ENCODE results near the gene ARHGAP12.

The ARHGAP12 gene

GRCh38 chr10:31949266-31949665 is 20.6 kb upstream of the ARHGAP12 start:
- no peak for DNase-seq (ENCODE audit: low spot score)

DNA sequence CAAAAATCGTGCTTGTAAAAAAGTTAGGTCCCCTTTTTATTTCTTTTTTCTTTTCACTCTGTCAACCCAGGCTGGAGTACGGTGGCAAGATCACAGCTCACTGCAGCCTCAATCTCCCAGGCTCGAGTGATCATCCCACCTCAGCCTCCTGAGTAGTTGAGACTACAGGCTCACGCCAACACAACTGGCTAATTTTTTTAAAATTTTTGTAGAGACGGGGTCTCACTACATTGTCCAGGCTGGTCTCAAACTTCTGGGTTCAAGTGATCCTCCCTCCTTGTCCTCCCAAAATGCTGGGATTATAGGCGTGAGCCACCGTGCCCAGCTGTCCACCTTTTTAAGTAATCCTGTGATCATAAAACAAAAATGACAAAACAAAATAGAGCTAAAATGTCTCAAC is 19.4 kb upstream of the ARHGAP12 start:
- DNase-seq (ENCODE audit: low spot score), result no peak

DNA sequence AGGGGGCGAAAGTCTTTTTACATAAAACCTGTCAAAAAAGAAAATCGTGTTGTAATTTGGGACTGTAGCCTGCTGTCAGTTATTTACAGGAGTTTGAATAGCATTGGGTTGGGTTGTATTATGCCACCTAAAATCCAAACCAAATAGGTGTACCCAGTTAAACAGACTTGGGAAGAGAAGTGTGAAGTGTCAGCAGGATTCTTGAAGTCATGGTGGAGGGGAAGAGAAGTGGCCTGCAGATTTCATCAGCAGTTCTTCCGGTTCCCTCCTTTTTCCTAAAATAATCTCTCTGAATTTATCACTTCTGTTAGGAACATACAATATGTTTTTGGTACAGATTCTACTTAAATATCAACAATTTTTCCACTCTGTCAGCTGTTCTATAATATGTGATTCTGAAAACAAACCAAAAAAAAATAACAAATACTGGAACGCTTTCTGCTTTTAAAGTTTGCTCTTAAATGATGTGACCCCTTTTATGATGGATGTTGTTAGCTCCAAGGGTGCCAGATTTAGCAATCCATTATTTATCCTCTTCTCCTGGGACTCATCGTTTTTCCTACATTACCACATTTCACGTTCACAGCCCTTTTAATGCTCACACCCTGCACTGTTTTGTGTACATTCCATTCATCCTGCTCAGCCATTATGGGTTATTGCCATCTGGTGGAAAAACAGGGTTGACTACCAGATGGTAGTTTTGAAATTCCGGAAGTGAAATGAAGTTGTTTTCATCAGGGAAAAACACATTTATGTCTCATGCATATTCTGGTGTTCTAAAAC is 18.7 kb upstream of the ARHGAP12 start:
- DNase-seq (ENCODE audit: low spot score), result peak; percentile 82

DNA sequence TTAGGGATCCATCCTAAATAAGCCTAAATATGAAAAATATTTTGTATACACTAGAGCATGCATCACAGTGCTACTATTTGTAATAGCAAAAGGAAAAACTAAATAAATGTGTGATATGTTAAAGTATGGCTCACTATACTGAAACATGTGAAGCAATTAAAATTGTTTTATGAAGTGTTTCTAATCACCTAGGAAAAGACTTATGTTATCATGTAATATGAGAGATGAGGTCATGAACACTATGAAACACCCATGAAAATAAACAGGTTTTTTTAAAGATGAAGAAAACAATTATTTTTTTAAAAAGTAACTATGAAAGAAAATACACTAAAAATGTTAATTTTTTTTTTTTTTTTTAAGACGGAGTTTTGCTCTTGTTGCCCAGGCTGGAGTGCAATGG is 16.8 kb upstream of the ARHGAP12 start:
- no peak for DNase-seq (ENCODE audit: low spot score)

DNA sequence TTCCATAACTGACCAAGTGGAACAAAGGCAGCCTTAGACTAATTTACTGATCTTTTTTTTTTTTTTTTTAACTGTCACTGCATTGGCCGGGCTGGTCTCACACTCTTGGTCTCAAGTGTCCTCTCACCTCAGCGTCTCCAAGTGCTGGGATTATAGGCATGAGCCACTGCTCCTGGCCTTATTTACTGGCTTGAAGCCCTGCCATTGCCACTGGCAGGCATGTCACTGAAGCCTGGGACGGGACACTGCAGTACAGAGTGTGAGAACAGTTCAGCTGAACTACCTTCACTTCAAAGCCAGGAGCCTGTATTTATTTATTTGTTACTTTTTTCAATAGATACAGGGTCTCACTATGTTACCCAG is 15.4 kb upstream of the ARHGAP12 start:
- no peak for DNase-seq (ENCODE audit: low spot score)

- no peak for DNase-seq (ENCODE audit: low spot score)
Observed at GRCh38 chr10:31942892-31943291, 14.3 kb upstream of the ARHGAP12 start.

DNA sequence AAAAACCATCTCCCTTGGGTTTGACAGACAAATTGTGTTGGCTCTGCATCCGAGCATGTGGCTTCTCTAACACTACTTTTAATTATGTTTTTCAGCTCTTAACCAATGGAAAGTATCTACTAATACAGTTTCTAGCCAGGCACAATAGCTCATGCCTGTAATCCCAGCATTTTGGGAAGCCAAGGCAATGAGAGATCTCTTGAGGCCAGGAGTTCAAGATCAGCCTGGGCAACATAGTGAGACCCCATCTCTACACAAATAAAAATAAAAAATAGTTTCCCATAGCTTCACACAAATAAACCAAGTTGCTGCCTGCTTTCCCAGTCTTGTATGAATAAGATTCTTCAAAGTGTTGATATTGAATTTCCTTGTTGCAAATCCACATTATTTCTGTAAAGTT is 13.8 kb upstream of the ARHGAP12 start:
- DNase-seq (ENCODE audit: low spot score), result no peak

DNA sequence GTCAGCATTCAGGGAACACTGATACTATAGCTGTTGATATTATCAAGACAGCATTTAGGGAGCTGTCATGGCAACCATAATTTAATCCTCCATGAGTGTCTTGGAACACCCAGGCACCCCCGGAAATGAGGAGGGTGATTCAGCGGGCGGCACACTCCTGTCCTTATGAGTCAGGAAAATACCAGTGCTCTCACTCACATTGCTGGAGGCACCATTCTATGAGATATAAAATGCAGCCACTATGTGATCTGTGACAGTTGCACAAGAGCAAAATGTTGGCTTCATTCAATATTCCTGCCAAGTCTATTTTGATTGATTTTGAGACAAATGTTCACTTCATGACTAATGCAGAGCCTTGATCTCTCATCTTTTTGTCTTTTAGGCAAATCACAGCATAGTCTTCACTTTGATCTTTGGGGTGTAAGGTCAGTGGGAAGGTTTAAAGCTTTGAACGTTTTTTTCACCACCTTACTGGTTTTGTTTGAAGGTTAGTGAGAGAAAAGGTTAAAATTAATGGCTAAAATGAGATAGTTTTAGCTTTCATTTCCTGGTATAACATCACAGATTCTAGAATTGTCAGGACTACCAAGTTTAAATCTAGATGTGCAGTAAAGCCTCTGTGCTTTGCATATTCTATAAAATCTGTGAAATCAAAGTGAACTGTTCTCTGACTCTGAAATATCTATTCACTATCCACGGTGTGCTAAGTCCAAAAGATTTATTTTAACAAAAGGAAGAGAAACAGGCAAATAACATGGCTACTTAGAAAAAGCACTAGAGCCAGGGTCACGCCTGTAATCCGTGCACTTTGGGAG is 12.4 kb upstream of the ARHGAP12 start:
- peak; percentile 80 for DNase-seq (ENCODE audit: low spot score)

DNA sequence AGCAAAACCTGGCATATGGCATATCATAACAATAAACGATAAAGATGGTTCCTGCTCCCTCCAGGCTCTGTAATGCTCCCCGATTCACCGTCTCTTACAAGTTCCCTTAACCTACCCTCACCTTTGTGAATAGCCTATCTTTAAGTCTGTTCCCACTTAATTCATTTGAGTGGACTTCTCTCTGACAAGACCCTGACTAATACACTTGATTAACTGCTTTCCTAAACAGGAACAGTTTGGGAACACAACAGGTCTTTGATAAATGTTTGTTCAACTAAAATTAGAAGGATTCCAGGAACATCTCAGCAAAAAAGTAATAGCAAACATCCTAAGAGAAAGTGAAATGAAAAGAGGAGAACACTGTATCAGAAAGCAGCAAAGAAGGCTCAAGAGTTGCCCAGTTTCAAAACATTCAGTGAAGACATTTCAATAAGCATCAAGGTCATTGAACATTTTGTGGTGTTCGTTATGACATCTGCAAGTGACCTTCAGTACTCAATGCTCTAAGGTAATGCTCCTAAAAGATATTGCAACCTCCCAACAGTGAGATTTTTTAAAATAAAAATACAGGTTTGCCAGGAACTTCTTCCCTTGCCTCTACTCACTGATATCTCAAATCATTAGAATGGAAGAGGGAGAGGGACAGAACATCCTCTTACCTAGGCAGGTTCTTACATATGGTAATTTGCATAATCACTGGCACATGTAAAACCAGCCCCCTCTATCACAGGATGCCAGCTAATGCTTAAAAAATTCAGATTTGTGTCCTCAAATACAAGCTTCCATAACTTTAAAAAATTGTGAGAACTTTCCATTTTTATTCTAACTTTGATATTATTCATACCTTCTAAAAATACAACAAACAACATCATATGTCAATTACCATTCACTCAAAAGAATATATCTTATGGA is 11.4 kb upstream of the ARHGAP12 start:
- DNase-seq (ENCODE audit: low spot score), result no peak

- DNase-seq (ENCODE audit: low spot score), result no peak
Observed at GRCh38 chr10:31937371-31937770, 8.7 kb upstream of the ARHGAP12 start.

DNA sequence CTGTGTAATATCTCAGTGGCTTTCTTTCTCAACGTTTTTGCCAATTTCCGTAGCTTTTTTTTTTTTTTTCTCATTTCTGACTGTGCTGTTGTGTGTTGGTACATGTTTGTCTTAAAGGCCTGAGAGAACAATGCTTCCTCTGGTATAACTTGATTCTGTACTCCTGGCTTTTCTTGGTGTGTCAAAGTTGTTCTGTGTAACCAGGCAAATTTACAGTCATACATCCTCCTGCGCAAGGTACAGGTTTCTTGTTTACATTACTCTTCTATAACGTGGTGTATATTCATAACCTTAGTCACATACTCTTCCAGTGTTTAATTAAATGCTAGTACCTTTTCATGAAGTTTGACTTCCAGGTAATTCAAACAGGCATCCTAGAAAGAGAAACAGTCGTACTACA is 8.3 kb upstream of the ARHGAP12 start:
- no peak for DNase-seq (ENCODE audit: low spot score)

GRCh38 chr10:31936086-31936485 is 7.5 kb upstream of the ARHGAP12 start:
- no peak for DNase-seq (ENCODE audit: low spot score)

GRCh38 chr10:31935678-31936077 is 7.0 kb upstream of the ARHGAP12 start:
- no peak for DNase-seq (ENCODE audit: low spot score)

DNA sequence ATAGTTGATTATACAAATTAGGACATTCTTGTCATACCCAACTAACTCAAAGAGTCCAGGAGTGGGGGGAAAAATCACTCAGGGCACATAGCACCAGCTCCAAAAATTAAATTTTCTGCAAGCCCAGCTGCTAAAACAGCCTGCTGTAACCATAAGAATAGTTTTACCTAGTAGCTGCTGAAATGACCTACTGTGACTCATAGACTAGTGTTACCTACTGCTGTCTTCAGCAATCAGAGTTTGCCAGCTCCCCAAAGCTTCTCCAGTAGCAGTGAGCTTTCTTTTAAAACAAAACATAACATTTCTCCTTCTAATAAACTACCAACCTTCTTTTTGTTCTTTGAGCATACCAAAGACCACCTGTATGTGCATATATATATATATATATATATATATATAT is 4.2 kb upstream of the ARHGAP12 start:
- DNase-seq (ENCODE audit: low spot score), result no peak

- no peak for DNase-seq (ENCODE audit: low spot score)
Observed at GRCh38 chr10:31930856-31931255, 2.2 kb upstream of the ARHGAP12 start.

DNA sequence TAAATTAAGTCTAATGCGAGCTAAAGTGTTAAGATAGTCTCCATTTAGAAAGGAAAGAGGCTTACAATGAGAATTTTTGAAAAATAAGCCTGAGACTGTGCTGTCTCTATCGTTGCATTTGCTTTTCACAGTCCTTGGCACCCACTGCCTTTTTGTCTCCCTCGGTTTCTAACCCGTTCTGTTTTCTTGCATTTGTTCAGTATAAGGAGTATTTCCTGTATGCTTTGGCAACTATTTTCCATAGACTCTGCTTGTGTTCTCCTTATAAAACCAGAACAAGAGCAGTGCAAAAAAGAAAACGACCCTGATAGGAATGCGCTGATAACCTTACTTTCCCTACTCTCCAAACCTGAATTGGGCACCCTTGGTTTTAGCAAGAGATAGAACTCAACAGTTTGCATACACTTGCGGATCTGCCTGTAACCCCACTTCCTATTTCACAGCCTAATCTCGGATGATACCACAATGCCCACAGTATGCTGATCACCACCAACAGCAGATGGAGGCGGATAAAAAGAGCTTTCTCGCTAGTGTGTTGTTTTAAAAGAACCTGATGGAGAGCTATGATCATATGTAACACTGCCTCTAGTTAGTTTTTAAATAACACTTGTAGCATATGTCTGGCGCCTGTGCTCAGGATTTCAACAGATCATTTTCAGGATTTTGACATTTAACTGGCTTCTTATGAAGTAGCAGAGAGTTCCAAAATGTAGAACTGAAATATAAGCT is 1.6 kb upstream of the ARHGAP12 start:
- DNase-seq (ENCODE audit: low spot score), result no peak

GRCh38 chr10:31929261-31930022 is 811 bp upstream of the ARHGAP12 start:
- peak; percentile 60 for DNase-seq (ENCODE audit: low spot score)

- peak; percentile 29 for DNase-seq (ENCODE audit: low spot score)
Observed at GRCh38 chr10:31927884-31928548, 615 bp downstream of the ARHGAP12 start.

DNA sequence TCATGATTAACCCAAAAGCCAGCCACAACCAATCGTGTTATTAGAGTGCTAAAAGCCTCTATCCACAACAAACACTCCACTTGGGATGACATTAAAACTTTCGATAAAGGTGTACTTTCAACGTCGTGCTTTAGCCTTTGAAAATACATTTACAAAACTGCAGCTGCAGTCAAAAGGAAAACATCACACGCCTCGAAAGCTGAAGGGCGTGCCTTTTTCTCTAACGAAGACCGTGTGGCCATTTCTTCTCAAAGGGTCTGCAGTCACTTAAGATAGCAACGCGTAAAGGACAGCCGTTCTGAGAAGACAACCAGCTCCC is 1.1 kb downstream of the ARHGAP12 start:
- DNase-seq (ENCODE audit: low spot score), result no peak

DNA sequence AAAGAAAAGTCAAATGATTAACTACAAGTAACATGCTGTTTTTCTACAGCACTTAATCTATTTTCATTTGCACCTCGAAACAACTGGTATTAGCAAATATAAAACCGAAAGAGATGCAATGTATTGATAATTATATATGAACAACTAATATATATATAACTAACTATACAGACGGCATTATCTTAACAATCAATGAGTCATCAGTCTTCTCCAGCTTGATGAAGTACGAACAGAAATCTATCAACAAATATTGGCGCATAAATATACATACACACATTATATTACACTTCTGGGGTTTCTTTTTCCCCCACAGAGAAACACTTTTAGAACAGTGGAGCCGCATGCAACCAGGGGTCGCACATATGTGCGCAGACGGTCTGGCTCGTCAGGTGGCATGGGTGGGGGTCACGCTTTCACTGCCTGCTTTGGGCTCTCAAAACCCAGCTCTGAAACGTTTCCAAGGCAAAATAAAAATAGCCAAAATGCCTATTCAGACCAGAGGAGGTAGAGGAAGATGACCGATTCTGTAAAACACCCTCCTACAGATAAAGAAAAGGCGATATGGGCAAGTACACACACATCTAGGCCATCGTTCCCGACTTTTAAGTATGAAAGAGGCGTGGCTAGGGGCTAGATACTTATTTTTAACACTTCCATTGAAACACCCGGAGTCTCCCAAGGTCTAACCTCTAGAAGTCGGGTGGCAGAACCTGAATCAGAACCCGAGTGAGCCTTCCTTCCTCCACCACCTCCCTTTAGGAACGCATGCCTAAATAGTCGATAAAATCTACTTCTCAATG is 1.7 kb downstream of the ARHGAP12 start:
- no peak for DNase-seq (ENCODE audit: low spot score)

Data from AG20443 (cell line).